PFSK-1 (cell line): ENCODE measurements around the gene MED26.

Source experiments
- POLR2AphosphoS5 ChIP-seq: IDR thresholded peaks from 2 replicates; pipeline ENCODE4 v1.6.1; 2012; ENCODE audit warnings: low read depth, mild to moderate bottlenecking, control low read depth, low read length, moderate library complexity
- TAF1 ChIP-seq: IDR thresholded peaks from 2 replicates; pipeline ENCODE4 v1.6.1; 2012; ENCODE audit warnings: low read length, control low read depth, borderline replicate concordance; ENCODE audit not compliant: insufficient read depth
- TF ChIP-seq, protein P1 (sequence below), 2 experiments: IDR thresholded peaks; 2 replicates each; pipeline versions ENCODE4 v1.6.1 to v1.8.0; 2011 to 2012; ENCODE audit warnings: low read depth in 2 of 2, low read length in 2 of 2, control low read depth in 1 of 2, inconsistent platforms in 1 of 2, mild to moderate bottlenecking in 1 of 2, moderate library complexity in 1 of 2; ENCODE audit not compliant: insufficient read depth in 1 of 2

DNA sequence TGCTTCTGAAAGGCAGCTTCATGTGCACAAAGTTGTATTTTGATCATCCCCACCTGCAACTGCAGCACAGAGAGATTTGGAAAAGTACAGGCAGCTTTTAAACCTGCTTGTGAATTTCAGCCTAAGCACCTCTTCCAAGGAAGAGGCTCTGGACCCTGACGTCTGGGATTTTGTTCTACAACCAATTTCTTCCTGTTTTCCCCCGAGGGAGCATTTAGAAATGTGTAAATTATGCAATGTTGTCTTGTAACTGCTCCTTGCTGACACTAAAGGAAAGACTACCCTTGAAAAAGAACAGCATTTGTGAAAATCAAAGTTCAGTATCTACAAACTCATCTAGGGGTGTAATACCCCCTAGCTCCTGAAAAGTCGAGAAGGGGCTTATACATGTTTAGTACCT is 15.4 kb downstream of the MED26 start:
- TF ChIP-seq POLR2AphosphoS5 (no peak), TAF1 (no peak)
- TF ChIP-seq, protein P1, sequence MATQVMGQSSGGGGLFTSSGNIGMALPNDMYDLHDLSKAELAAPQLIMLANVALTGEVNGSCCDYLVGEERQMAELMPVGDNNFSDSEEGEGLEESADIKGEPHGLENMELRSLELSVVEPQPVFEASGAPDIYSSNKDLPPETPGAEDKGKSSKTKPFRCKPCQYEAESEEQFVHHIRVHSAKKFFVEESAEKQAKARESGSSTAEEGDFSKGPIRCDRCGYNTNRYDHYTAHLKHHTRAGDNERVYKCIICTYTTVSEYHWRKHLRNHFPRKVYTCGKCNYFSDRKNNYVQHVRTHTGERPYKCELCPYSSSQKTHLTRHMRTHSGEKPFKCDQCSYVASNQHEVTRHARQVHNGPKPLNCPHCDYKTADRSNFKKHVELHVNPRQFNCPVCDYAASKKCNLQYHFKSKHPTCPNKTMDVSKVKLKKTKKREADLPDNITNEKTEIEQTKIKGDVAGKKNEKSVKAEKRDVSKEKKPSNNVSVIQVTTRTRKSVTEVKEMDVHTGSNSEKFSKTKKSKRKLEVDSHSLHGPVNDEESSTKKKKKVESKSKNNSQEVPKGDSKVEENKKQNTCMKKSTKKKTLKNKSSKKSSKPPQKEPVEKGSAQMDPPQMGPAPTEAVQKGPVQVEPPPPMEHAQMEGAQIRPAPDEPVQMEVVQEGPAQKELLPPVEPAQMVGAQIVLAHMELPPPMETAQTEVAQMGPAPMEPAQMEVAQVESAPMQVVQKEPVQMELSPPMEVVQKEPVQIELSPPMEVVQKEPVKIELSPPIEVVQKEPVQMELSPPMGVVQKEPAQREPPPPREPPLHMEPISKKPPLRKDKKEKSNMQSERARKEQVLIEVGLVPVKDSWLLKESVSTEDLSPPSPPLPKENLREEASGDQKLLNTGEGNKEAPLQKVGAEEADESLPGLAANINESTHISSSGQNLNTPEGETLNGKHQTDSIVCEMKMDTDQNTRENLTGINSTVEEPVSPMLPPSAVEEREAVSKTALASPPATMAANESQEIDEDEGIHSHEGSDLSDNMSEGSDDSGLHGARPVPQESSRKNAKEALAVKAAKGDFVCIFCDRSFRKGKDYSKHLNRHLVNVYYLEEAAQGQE (IDR thresholded peaks at IDR 0.05; ENCODE audit: insufficient read depth in 1 of 2, low read depth in 2 of 2, low read length in 2 of 2) = no peak
